GM18873 (cell line): ENCODE results near the gene NDC80.
"Not testable (repeated sequence)": the region's sequence is repeated elsewhere in the genome, so short reads cannot be mapped to it uniquely, and the experiment has no call there.

ENCODE experiments used
- ATAC-seq: cut with Tn5 transposase; IDR thresholded peaks from one replicate; pipeline ENCODE4 v1.9.1; 2021; ENCODE audit warnings: mild to moderate bottlenecking, moderate library complexity, moderate number of reproducible peaks; ENCODE audit not compliant: unreplicated experiment, low FRiP score

NDC80 gene

DNA sequence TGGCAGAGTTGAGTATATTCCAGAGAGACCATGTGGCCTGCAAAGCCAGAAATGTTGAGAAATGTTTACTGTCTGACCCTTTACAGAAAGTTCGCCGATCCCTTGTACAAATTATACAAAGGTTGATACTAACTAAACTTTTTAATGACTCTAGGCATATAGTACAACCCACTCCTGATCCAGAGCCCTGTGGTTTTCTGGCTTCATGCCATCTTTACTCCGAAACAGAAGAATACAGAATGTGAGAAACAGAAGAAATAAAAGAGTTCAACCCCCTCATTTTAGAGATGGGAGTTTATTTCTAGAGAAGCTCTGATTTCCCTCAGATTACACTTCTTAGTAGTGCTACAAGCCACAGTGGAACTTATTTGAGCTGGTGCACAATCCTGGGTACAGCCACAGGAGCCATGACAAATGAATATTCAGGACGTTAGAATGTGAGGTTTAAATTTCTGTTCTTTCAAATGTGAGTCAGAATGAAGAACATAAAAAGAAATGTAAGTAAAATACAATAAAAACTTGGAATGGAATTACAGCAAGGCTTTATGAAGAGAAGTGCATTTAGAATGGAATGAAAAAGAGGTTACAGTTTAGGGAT is 46.1 kb downstream of the NDC80 start:
- ATAC-seq, result no peak

- no peak for ATAC-seq
These were observed 46.7 kb downstream of the NDC80 start for GRCh38 chr18:2618009-2618408.

- ATAC-seq, result no peak
These were observed 53.9 kb downstream of the NDC80 start for GRCh38 chr18:2625217-2625616.

GRCh38 chr18:2627821-2628276 is 56.5 kb downstream of the NDC80 start:
- no peak for ATAC-seq

- ATAC-seq, result no peak
These were observed 57.6 kb downstream of the NDC80 start for GRCh38 chr18:2629003-2629402.

DNA sequence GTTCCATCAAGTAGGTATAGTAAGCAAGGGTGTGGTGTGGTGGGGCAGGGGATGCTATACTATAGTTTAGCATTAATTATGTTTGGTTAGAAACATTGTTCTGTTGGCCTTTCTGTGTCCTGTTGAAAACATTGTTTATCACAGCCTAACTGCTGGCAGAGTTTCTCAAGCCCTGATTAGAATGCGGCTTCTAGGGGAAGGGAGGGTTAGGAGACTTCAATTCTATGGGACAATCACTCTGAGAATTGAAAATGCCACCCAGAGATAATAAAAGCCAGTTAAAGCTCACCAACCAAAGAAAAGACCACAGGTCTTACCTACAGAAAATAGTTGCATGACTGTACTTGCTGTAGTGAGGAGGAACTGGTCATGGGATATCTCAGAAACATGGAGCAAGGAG is 64.2 kb downstream of the NDC80 start:
- ATAC-seq, result no peak

- ATAC-seq, result peak; percentile 13
These were observed 64.8 kb downstream of the NDC80 start for GRCh38 chr18:2636126-2636631.

- peak; percentile 75 for ATAC-seq
These were observed 70.3 kb downstream of the NDC80 start for GRCh38 chr18:2641638-2642037.

DNA sequence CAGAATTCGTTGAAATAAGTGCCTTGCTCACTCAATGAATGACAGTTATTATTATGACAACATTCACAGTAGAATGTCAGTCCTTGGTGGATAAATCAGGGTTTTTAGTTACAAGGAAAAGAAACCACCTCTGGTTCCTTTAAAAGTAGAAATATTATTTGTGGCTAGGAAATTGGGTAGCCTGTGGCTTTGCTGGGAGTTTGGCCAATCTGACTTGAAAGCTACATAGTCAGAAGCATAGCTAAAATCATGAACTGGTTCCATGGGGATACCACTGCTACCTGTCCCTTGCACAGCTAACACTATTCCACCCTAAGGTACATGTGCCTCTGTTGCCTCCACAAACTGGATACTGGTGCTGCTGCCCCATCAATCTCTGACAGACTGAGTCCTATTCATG is 71.4 kb downstream of the NDC80 start:
- no peak for ATAC-seq

GRCh38 chr18:2644535-2644934 is 73.2 kb downstream of the NDC80 start:
- no peak for ATAC-seq

- no peak for ATAC-seq
These were observed 80.6 kb downstream of the NDC80 start for GRCh38 chr18:2651981-2652380.

DNA sequence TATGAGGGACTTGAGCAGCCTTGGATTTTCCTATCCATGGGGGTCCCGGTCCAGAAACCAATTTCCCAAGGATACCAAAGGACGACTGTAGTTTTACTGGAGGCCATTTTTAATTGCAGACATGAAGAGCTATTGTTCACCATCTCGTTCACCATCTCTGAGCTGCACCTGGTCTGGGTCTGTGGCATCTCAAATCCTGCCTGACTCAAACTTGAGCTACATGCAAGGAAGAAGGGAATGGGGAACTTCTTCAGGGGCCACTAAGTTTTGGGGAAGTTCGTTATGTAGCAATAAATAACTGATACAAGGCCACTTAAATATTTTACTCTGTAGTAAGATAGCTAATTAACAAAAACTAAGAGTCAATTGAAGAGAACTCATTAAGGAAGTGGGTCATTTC is 82.1 kb downstream of the NDC80 start:
- no peak for ATAC-seq

- ATAC-seq, result no peak
These were observed 83.0 kb downstream of the NDC80 start for GRCh38 chr18:2654169-2654927.

DNA sequence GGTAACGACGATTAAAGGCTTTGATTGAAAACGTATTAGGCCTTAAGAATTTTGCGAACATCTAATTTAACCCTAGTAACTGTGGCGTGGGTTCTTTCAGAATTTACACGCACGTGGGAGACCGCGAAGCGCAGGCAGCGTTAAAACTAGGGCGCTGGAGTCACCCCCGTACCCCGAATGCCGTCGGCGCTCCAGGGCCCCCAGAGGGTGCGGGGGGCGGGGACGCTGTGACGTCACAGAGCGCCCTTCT is 83.5 kb downstream of the NDC80 start:
- ATAC-seq, result peak; percentile 33

DNA sequence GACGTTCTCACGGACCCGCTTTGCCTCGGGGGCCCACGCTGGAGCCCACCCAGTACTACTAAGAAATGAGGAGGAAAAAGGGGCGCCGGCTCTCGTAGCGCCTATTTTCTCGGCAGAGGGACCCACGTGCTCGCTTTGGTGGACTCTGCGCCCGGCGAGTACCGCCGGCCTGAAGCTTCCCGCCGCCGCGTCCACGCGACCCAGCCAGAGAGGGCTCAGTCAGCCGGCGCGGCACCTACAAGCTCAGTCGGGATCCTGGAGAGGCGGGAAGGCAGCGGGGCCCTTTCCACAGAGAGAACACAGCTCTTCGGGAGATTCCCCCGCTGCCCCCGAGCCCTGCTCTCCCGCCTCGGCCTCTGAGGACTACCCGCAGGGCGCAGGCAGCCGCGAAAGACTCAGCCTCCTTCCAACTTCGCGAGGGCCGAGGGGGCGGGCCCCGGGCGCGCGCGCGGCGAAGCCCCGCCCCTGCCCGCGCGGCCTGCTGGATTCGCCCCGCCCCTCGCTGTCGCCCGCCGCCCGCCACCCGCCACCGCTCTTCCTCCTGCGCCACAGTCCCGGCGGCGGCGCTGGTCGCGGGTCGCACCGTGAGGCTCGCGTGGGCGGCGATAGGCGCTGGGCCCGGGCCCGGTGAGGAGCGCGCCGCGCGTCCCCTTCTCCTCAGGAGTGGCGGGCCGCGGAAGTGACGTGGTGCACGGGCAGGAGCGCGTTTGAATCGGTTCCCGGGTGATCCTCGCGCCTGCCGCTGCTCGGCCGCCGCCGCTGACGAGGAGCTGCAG is 84.0 kb downstream of the NDC80 start, which contains the start of gene SMCHD1:
Gene SMCHD1, plus strand, starts transcription at position 549 of the 776 bp plus-strand sequence. CDS start 350 bp downstream, outside the sequence.
- peak; percentile 60 for ATAC-seq

- peak; percentile 22 for ATAC-seq
These were observed 84.5 kb downstream of the NDC80 start for GRCh38 chr18:2655954-2656236.

DNA sequence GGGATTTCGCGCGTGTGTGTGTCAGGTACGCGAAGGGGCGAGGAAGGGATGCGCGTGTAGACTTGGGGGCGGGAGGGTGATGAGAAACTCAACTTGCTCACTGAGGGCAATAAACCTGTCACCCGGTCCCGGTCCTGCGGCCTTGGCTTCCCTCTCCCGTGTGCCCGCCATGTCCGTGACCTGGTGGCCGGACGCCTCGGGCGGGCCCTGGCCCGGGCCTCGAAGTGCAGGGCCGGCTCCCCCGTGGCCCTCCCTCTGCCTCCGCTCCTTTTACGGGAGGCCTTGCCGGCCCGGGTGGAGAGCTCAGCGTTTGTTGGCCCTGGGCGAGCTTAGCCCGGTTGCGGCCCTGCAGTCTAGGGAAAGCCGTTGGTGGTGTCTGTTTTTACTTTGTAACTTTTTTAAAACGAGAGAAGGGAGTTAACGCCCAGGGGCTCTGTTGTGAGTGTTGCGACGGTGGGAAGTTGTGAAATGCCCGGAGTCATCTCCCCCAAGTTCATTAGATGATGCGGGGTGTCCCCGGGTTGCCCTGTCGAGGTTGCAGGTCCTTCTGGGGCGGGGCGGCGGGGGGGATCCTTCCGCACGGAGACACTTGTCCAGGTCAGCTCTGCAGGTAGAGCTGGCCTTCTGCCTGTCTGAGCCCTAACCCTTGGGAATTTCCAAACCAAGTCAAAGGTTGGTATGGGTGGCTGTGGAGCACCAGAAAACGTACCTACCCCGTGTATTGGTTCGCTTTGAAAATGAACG is 85.1 kb downstream of the NDC80 start:
- ATAC-seq, result peak; percentile 3

DNA sequence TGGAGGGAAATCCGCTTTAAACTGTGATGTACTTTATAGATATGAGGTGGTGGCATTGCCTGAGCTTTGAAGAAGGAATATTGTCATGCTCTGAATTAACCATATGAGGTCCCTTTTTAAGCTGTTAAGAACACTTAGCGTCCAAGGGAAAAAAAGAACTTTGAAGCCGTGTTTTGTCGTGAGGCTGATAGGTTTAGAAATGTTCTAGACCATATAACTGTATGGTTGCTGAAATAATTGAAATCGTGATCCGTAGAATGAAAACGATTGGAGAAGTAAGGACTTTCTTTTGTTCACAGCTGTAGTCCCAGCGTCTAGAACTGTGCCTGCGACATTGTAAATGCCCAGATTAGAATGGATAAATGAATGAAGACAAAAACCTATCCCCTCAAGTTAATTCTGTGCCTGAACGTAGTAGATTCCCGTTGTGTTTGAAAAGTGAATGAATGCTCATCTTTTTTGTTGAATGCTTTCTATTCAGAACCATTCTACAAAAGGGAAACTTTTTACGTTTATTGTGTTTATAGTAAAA is 85.7 kb downstream of the NDC80 start:
- no peak for ATAC-seq

DNA sequence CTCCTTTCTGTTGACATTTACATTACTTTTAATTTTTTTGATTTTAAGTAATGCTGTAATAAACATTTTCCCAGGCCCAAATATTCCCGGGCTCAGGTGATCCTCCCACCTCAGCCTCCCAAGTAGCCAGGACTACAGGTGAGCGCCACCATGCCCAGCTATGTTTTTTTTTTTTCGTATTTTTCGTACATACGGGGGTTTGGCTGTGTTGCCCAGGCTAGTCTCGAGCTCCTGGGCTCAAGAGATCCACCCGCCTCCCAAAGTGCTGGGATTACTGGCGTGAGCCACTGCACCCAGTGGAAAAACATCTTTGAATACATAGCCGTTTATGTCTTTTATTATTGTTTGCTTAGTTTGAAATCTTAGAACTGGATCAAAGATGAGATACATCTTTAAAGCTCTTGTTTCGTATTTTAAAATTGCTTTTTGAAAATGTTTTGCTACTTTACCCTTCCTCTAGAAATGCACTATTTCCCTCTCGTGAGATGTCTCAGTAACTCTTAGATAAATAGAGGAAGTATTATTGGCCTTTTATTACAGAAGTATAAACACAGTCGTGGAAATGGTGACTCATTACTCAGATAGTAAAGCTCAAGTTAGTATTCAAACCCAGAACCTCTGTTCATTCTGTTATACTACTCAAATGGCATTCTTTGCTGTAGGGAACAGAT is 86.6 kb downstream of the NDC80 start:
- no peak for ATAC-seq

DNA sequence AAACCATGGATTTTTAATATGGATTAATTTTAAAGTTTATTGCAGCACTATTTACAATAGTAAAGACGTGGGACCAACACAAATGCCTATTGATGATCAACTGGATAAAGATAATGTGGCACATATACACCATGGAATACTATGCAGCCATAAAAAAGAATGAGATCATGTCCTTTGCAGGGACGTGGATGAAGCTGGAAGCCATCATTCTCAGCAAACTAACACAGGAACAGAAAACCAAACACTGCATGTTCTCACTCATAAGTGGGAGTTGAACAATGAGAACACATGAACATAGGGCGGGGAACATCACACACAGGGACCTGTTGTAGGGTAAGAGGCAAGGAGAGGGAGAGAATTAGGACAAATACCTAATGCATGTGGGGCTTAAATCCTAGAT is 89.5 kb downstream of the NDC80 start:
- ATAC-seq, result not testable (repeated sequence)
